Parathyroid adenoma (tissue), 2 donors: ENCODE data around the gene ABAT.

Experiments
- H2AFZ ChIP-seq: fragments of 300-600 bp; sonication (generic); one replicate; pipeline ENCODE4 v1.7.0; 2017; ENCODE audit warnings: antibody characterized with exemption, mild to moderate bottlenecking
- H3K27ac ChIP-seq: fragments of 300-600 bp; sonication (generic); one replicate; pipeline ENCODE4 v1.7.0; 2017
- H3K27me3 ChIP-seq: fragments of 300-600 bp; sonication (generic); one replicate; pipeline ENCODE4 v1.7.0; 2017; ENCODE audit warnings: low read length; ENCODE audit not compliant: control insufficient read depth, insufficient read depth
- H3K36me3 ChIP-seq: fragments of 300-600 bp; sonication (generic); one replicate; pipeline ENCODE4 v1.7.0; 2017; ENCODE audit warnings: low read length; ENCODE audit not compliant: control insufficient read depth, insufficient read depth
- H3K4me1 ChIP-seq: fragments of 300-600 bp; sonication (generic); one replicate; pipeline ENCODE4 v1.7.0; 2017; ENCODE audit warnings: control low read depth
- H3K4me2 ChIP-seq: fragments of 300-600 bp; sonication (generic); one replicate; pipeline ENCODE4 v1.7.0; 2017; ENCODE audit warnings: low read length
- H3K4me3 ChIP-seq: fragments of 300-600 bp; sonication (generic); one replicate; pipeline ENCODE4 v1.7.0; 2017; ENCODE audit warnings: low read depth, low read length
- H3K79me2 ChIP-seq: fragments of 300-600 bp; sonication (generic); one replicate; pipeline ENCODE4 v1.7.0; 2017; ENCODE audit warnings: control low read depth
- H3K9ac ChIP-seq: fragments of 300-600 bp; sonication (generic); one replicate; pipeline ENCODE4 v1.7.0; 2017; ENCODE audit warnings: mild to moderate bottlenecking
- H3K9me3 ChIP-seq: fragments of 300-600 bp; sonication (generic); one replicate; pipeline ENCODE4 v1.7.0; 2017; ENCODE audit warnings: low read length; ENCODE audit not compliant: control insufficient read depth
- TF ChIP-seq, protein P1 (sequence below): fragments of 300-600 bp; sonication (generic); IDR thresholded peaks from one replicate; pipeline ENCODE4 v1.7.0; 2017; ENCODE audit warnings: antibody characterized with exemption, mild to moderate bottlenecking
- donor health status: primary hyperparathyroidism.

ABAT gene

DNA sequence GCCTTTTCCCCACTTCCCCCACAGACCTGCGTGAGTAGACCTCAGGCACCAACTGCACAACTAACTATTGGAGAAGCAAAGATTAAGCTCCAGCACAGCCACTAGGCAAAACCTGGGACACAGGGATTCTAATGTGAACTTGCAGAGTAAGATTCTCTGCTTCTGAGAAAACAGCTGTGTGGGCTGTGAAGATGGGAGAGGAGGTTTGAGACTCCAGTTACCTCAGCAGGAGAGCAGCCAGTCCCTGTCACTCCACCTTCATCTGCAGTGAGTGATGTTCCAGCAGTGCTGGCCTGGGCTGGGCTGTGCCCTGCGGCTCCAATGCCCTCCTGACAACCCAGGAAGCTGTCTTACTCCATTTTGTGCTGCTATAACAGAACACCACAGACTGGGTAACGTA, 18.0 kb upstream of the ABAT start:
- H3K4me1 ChIP-seq, result no peaks in the 10 kb centered on the region
- H3K9me3 ChIP-seq, result no peaks in the 10 kb centered on the region
- TF ChIP-seq, protein P1, sequence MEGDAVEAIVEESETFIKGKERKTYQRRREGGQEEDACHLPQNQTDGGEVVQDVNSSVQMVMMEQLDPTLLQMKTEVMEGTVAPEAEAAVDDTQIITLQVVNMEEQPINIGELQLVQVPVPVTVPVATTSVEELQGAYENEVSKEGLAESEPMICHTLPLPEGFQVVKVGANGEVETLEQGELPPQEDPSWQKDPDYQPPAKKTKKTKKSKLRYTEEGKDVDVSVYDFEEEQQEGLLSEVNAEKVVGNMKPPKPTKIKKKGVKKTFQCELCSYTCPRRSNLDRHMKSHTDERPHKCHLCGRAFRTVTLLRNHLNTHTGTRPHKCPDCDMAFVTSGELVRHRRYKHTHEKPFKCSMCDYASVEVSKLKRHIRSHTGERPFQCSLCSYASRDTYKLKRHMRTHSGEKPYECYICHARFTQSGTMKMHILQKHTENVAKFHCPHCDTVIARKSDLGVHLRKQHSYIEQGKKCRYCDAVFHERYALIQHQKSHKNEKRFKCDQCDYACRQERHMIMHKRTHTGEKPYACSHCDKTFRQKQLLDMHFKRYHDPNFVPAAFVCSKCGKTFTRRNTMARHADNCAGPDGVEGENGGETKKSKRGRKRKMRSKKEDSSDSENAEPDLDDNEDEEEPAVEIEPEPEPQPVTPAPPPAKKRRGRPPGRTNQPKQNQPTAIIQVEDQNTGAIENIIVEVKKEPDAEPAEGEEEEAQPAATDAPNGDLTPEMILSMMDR, result no peak
- no peaks in the 10 kb centered on the region for H3K27me3 ChIP-seq
- no peak overlapping the region for H3K27ac ChIP-seq
- no peaks in the 10 kb centered on the region for H3K36me3 ChIP-seq
- no peak overlapping the region for H3K9ac ChIP-seq
- no peak overlapping the region for H3K4me3 ChIP-seq
- no peaks in the 10 kb centered on the region for H3K79me2 ChIP-seq
- H2AFZ ChIP-seq, result no peak overlapping the region
- no peak overlapping the region for H3K4me2 ChIP-seq

DNA sequence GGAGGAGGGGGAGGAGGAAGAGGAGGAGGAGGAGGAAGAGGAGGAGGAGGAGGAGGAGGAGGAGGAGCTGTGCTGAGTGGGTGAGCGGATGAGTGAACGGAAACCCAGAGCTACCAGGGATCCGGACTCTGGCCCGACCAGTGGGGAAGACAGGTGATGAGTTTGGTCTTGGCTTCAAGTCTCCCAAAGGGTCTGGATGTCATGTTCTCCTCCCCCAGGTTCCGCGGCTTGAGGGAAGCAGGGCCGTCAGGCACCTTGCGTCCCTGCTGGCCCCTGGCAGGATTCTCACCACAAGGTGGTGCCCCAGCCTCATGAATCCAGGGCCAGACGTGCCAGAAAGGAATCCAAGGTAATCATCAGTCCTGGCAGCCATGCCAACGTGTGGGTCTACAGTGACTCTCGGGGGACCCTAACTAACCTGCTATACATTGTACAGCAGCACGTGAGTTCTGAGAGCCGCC, 13.5 kb upstream of the ABAT start:
- H3K9me3 ChIP-seq, result no peaks in the 10 kb centered on the region
- no peak overlapping the region for H3K4me3 ChIP-seq
- no peak overlapping the region for H2AFZ ChIP-seq
- no peaks in the 10 kb centered on the region for H3K27me3 ChIP-seq
- H3K4me2 ChIP-seq, result no peak overlapping the region
- H3K79me2 ChIP-seq, result no peaks in the 10 kb centered on the region
- no peaks in the 10 kb centered on the region for H3K36me3 ChIP-seq
- TF ChIP-seq, protein P1, result peak; percentile 74
- no peak overlapping the region for H3K9ac ChIP-seq
- H3K27ac ChIP-seq, result no peak overlapping the region
- H3K4me1 ChIP-seq, result no peaks in the 10 kb centered on the region

DNA sequence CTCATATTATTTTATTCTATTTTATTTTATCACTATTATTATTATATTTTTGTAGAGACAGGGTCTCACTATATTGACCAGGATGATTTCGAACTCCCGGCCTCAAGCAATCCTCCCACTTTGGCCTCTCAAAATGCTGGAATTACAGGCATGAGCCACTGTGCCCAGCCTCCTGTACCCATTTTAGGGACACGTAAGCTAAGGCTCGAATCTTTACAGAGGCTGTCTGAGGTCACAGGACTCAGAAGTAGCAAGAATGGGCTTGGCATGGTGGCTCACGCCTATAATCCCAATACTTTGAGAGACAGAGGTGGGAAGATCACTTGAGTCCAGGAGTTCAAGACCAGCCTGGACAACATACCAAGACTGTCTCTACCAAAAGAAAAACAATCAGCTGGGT, 12.7 kb upstream of the ABAT start:
- Histone ChIP-seq H3K4me1 (no peaks in the 10 kb centered on the region), H3K27me3 (no peaks in the 10 kb centered on the region)
- TF ChIP-seq, protein P1, result no peak

DNA sequence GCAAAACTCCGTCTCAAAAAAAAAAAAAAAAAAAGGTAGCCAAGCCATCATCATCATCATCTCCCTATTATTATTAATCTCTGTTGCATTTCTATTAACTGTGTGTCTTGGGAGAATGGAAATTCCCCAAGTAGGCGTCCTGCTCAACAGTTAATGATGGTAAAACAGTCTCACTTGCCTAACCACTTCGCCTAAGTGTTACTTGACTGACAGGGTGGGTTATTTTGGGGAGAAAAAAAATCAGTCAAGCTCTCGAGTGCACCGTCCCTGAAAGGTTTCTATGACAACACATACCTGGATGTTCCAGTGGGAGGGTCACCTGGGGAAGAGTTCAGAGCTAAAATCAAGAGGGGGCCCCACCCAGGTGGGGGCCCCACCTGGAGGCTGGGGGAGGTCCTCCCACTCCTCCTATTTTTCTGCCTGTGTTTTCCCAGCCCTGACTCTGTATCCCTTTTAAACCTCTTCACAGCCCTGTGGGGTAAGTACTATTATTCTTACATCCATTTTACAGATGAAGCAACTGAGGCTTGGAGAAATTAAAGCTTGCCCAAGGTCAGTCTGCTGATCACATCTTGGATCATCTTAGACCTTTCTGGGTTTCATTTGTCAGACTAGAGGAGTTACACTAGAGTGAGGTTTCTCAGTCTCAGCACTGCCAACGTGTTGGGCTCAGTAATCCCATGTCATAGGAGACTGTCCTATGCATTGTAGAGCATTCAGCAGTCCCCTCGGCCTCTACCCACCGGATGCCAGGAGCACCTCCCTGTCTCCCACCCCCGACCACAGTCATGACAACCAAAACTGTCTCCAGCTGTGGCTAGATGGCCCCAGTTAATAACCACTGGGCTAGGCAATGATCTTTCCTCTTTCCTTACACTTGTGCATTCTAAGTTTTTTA, 11.0 kb upstream of the ABAT start:
- no peak overlapping the region for H3K4me2 ChIP-seq
- no peak overlapping the region for H3K4me3 ChIP-seq
- no peaks in the 10 kb centered on the region for H3K9me3 ChIP-seq
- no peak overlapping the region for H3K9ac ChIP-seq
- H3K27ac ChIP-seq, result no peak overlapping the region
- H3K36me3 ChIP-seq, result no peaks in the 10 kb centered on the region
- no peaks in the 10 kb centered on the region for H3K4me1 ChIP-seq
- TF ChIP-seq, protein P1, result no peak
- no peak overlapping the region for H2AFZ ChIP-seq
- H3K79me2 ChIP-seq, result no peaks in the 10 kb centered on the region
- H3K27me3 ChIP-seq, result no peaks in the 10 kb centered on the region

More for the DNA sequence above, 12.7 kb upstream of the ABAT start:
- Histone ChIP-seq H3K79me2 (no peaks in the 10 kb centered on the region), H3K27ac (no peak overlapping the region), H3K9ac (no peak overlapping the region), H3K36me3 (no peaks in the 10 kb centered on the region), H3K4me3 (no peak overlapping the region), H3K9me3 (no peaks in the 10 kb centered on the region), H2AFZ (no peak overlapping the region), H3K4me2 (no peak overlapping the region)
